Cerebellar nuclear complex (tissue), 1 donor: Measurements from ENCODE around the gene PDE6B.
"Not testable (repeated sequence)": the region's sequence is repeated elsewhere in the genome, so short reads cannot be mapped to it uniquely, and the experiment has no call there.

ENCODE experiments used
- DNase-seq, 2 experiments: peaks; one replicate each; lab custom pipeline; 2025; lab: John Stamatoyannopoulos, UW

The PDE6B gene

GRCh38 chr4:656436-657337, 31.3 kb downstream of the PDE6B start:
- DNase-seq = no peak

DNA sequence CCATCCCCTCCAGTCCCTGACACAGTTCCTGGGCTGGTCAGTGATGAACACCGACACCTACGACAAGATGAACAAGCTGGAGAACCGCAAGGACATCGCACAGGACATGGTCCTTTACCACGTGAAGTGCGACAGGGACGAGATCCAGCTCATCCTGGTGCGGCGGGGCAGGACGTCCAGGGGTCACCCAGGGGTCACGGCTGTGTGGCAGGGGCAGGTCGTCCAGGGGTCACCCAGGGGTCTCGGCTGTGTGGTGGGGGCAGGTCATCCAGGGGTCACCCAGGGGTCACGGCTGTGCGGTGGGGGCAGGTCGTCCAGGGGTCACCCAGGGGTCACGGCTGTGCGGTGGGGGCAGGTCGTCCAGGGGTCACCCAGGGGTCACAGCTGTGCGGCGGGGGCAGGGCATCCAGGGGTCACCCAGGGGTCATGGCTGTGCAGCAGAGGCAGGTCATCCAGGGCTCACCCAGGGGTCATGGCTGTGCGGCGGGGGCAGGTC, 32.0 kb downstream of the PDE6B start:
- no peak for DNase-seq

DNA sequence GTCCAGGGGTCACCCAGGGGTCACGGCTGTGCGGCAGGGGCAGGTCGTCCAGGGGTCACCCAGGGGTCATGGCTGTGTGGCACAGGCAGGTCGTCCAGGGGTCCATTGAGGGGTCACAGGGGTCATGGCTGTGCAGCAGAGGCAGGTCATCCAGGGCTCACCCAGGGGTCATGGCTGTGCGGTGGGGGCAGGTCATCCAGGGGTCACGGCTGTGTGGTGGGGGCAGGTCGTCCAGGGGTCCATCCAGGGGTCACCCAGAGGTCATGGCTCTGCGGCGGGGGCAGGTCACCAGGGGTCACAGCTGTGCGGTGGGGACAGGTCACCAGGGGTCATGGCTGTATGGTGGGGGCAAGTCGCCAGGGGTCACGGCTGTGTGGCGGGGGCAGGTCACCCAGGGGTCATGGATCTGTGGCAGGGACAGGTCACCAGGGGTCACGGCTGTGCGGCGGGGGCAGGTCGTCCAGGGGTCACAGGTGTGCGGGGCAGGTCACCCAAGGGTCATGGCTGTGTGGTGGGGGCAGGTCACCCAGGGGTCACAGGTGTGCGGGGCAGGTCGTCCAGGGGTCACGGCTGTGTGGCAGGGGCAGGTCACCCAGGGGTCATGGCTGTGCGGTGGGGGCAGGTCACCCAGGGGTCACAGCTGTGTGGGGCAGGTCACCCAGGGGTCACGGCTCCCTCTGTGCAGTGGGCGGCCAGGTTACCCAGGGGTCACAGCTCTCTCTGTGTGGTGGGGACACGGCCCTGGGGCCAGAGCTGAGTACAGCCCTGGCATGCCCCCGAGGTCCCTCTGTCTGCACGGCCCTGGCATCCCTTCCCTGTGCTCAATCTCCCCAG, 32.7 kb downstream of the PDE6B start:
- DNase-seq = no peak

- no peak for DNase-seq
Measured at GRCh38 chr4:658681-659667, 33.6 kb downstream of the PDE6B start.

DNA sequence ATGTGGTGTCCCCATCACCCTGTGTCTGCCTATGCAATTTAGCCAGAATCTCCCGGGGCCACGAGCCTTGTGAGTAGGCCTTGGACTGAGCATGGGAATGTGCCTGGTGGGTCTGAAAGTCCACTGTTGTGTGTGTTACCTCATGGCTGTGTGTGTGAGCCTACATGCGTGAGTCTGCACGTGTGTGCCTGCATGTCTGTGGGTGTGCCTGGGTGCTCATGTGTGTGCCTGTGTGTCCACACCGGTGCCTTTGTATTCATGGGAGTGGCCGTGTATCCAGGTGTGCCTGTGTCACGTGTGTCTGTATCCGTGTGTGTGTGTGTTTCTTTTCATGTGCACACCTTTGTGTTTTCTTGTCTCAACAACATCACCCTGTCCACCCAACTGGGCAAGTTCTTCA, 34.5 kb downstream of the PDE6B start:
- DNase-seq = no peak

- no peak for DNase-seq
Measured at GRCh38 chr4:660401-660800, 35.0 kb downstream of the PDE6B start.

GRCh38 chr4:661231-661630, 35.9 kb downstream of the PDE6B start:
- no peak for DNase-seq

DNA sequence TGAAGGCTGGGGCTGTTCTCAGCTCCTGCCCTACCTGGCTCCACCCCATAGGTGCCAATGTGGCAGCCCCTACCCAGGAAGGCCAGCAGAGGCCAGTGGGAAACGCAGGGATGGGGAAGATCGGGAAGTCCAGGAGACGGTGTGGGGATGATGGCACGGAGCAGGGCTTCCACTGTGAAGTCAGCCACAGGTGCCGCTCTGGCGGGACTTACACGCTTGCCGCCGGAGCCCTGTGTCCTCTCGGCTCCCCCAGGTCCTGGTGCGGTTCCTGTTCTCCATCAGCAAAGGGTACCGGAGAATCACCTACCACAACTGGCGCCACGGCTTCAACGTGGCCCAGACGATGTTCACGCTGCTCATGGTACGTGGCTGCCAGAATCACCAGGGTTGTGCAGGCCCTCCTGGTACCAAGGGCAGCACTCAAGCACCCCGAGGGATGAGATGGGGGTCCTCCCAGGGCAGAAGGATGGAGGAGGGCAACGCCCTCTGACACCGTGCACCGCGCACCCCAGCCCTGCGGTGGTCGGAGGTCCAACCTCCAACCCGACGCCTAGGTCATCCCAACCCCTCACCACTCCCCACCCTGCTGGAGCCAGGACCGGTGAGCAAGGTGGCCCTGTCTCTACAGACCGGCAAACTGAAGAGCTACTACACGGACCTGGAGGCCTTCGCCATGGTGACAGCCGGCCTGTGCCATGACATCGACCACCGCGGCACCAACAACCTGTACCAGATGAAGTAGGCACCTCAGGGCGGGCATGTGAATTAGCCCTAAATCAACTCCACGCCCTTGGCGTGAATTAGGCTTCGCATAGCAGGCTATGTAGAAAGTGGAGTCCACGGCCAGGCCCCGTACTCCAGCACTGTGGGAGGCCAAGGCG, 36.7 kb downstream of the PDE6B start:
- no peak for DNase-seq

- DNase-seq = no peak
Measured at GRCh38 chr4:663046-663437, 37.7 kb downstream of the PDE6B start.

- no peak for DNase-seq
Measured at GRCh38 chr4:663438-664428, 38.4 kb downstream of the PDE6B start.

- DNase-seq = no peak
Measured at GRCh38 chr4:664713-665231, 39.4 kb downstream of the PDE6B start.

- DNase-seq = no peak
Measured at GRCh38 chr4:665381-665750, 40.0 kb downstream of the PDE6B start.

DNA sequence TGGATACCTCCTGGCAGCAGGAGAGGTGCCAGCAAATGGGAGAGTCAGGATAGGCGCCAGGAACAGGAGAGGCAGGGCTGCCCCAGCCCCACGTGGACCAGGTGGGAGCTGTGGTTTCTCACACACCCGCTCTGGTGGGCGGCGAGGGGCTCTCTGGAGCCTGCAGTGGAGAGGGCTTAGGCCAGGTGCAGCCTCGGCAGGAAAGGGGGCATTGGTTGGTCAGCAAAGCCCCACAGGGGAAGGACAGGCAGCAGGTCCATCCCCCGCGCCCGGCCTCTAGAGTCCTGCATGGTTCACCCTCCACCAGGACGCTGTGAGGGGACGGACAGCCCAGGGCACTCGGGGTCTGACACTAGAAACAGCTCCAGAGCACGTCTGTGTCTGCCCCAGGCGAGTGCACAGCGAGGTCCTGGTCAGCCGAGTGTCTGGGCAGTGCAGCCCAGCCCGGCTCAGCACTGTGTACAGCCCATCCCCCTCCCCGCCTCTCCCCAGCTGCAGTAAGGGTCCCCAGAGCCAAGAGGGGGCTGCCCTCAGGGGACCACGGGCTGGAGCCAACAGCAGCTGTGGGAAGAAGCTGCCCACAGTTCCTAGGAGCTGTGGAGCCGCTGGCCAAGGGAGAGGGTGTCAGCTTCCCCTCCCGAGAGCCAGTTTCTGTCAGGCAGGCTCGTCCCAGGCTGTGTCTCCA, 40.5 kb downstream of the PDE6B start:
- DNase-seq = no peak

DNA sequence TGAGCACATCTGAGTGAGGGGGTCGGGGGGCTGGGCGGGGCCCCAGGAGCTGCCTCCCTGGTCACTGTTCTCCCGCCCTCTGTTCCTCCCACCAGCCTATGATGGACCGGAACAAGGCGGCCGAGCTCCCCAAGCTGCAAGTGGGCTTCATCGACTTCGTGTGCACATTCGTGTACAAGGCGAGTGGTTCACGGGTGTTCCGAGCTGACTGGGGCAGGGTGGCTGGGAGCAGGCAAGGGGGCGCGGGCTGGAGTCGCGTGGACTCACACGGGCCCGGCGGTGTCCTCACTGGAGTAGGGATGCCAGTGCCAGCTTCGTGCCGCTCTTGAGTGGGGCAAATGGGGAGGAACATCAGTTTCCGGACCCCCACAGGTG, 41.0 kb downstream of the PDE6B start:
- DNase-seq = no peak

DNA sequence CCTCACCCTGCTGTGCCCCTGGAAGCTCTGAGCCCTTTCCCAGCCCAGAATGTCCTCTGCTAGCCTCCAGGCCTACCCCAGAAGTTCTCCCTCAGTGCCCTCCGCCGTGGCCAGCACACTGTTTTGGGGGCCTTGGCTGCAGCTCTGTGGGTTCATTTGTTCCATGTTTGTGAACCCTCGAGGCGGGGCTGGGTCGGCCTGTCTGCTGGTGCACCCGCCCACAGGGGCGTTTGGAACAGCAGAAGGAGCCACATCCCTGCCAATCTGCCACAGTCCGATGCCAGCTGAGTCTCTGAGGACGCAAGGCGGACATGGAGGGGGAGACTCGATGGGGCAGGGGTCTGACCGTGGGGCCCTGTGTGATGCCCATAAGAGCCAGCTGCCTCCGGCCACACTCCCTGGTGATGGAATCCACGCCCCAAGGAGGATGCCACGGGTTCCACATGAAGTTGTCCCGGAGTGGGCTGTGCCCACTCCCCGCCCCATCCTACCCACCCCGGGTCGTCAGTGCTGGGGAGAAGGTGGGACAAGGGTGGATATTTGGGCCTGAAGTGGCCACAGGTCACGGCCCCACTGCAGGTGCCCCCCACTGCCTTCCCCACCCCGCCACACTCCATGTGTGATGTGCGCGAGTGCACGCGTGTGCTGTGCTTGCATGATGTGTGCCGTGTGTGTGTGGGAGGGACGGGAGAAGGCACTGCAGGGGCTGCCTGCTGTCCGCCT, 41.6 kb downstream of the PDE6B start:
- no peak for DNase-seq

DNA sequence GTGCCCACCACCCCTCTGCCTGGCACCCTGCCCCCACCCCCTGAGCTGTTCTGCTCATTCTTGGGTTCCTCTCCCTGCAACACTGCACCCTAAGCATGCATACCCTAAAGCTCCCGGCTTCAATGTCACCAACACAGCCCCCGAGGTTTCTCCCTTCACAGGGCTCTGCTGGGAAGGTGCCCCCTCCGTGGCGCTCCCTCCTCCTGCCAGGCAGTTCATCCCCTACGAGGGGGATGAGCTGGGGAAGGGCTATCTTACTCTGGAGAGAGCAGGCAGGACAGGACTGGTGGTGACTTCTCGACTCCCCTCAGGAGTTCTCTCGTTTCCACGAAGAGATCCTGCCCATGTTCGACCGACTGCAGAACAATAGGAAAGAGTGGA, 42.2 kb downstream of the PDE6B start:
- no peak for DNase-seq

DNA sequence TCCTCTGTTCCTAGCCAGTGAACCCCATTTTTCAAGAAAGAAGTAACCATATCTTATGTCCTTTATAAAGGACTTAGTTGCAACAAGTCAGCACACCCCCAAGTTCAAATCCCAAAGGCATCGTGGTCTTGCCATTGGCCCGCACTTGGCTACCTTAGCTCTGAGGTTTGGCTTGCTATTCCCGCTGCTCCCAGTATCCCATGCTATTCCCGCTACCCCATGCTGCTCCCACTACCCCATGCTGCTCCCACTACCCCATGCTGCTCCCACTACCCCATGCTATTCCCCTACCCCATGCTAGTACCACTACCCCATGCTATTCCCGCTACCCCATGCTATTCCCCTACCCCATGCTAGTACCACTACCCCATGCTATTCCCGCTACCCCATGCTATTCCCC, 42.8 kb downstream of the PDE6B start:
- not testable (repeated sequence) for DNase-seq
